ENCODE results near the gene SEMA3E. TPM values are rescaled to one million over a fixed set of nuclear protein-coding genes. Genes with fewer than 3 reads are reported as not detected.

The SEMA3E gene
- total RNA-seq = 0.79 and 11.0 TPM in 2 replicates

DNA sequence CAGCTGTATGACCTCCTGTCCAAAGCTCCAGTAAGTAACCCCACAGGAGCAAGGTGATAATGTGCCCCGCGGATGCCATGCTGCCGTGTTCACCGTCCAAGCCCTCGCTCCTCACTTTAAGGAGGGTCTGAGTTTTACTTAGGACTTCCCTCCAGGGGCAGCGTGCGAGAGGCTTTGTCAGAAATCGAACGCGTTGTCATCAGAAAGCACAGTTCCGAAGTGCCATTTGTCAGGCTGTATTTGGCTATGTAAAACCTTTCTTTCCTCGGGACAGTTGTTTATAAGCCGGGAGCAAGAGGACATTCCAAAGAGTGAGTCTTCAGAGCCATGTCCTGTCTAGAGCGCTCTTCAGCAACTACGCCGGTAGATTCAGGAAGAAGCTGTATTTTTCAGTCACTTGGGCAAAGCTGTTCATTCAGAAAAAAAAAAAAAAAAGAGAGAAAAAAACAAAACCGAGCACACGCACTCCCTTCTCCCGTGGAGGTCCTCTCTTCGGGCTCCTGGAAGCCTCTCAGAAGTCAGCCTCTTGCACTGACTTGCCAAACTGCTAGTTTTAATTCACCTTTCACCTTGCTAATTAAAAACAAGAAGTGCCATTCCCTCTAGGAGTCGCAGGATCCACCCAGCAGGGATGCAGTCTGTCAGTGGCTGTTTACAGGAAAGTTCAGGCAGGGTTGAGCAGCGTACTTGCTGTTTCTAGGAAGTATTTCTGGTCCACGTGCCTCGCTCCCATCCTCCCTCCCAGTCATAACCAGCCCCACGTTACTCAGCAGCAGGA is at the start of gene SEMA3E:
SEMA3E (minus strand) TSS at position 676 of the 778 bp plus-strand sequence.

All from bronchial smooth muscle cell (primary cell).